ENCODE results near the gene DUS4L.

The DUS4L gene, protein sequence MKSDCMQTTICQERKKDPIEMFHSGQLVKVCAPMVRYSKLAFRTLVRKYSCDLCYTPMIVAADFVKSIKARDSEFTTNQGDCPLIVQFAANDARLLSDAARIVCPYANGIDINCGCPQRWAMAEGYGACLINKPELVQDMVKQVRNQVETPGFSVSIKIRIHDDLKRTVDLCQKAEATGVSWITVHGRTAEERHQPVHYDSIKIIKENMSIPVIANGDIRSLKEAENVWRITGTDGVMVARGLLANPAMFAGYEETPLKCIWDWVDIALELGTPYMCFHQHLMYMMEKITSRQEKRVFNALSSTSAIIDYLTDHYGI

GRCh38 chr7:107563775-107564552 lies at the start of gene DUS4L, which contains the start of gene COG5:
Gene DUS4L (plus strand): TSS chr7:107563971. CDS start chr7:107567071, 3,100 bp downstream.
Gene COG5 (minus strand): TSS chr7:107563920. CDS start chr7:107563896, 24 bp downstream.
- no peaks in the 10 kb centered on the region for H3K9me3 ChIP-seq (ENCODE audit: low read length)
- peak within 1 kb of the TSS; percentile 92 for H3K4me2 ChIP-seq (ENCODE audit: low read length)
- H3K79me2 ChIP-seq (ENCODE audit: insufficient read depth, low read length), result peaks cover 39% of the 10 kb centered on the region
- TF ChIP-seq EZH2 (IDR thresholded peaks at IDR 0.05; ENCODE audit: borderline replicate concordance, low read length), result no peak
- TF ChIP-seq, protein P1, sequence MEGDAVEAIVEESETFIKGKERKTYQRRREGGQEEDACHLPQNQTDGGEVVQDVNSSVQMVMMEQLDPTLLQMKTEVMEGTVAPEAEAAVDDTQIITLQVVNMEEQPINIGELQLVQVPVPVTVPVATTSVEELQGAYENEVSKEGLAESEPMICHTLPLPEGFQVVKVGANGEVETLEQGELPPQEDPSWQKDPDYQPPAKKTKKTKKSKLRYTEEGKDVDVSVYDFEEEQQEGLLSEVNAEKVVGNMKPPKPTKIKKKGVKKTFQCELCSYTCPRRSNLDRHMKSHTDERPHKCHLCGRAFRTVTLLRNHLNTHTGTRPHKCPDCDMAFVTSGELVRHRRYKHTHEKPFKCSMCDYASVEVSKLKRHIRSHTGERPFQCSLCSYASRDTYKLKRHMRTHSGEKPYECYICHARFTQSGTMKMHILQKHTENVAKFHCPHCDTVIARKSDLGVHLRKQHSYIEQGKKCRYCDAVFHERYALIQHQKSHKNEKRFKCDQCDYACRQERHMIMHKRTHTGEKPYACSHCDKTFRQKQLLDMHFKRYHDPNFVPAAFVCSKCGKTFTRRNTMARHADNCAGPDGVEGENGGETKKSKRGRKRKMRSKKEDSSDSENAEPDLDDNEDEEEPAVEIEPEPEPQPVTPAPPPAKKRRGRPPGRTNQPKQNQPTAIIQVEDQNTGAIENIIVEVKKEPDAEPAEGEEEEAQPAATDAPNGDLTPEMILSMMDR (IDR thresholded peaks at IDR 0.05; ENCODE audit: low read length), result no peak
- H3K36me3 ChIP-seq (ENCODE audit: insufficient read depth, low read length), result peaks cover 21% of the 10 kb centered on the region; the same call in 1 of the 2 replicates
- H3K9ac ChIP-seq (ENCODE audit: low read length), result peak within 1 kb of the TSS; percentile 84
- no peaks in the 10 kb centered on the region for H4K20me1 ChIP-seq (ENCODE audit: insufficient read depth, low read length)
- H3K4me1 ChIP-seq (ENCODE audit: insufficient read depth, low read length, severe bottlenecking), result peaks cover 54% of the 10 kb centered on the region
- H3K4me3 ChIP-seq (ENCODE audit: low read depth, low read length, poor library complexity, severe bottlenecking), result peak within 1 kb of the TSS; percentile 79
- peak within 1 kb of the TSS; percentile 49 for H3K27ac ChIP-seq (ENCODE audit: low read depth, low read length, poor library complexity, severe bottlenecking)
- H3K9me2 ChIP-seq (ENCODE audit: low read depth, low read length), result no peaks in the 10 kb centered on the region
- H3F3A ChIP-seq (ENCODE audit: insufficient read depth, low read length), result no peaks in the 10 kb centered on the region
- H3K27me3 ChIP-seq (ENCODE audit: insufficient read depth, low read length), result no peaks in the 10 kb centered on the region
- H2AFZ ChIP-seq (ENCODE audit: low read length), result peak within 1 kb of the TSS; percentile 65

- H4K20me1 ChIP-seq (ENCODE audit: insufficient read depth, low read length), result no peaks in the 10 kb centered on the region
- no peak overlapping the region for H3K4me3 ChIP-seq (ENCODE audit: low read depth, low read length, poor library complexity, severe bottlenecking)
- no peaks in the 10 kb centered on the region for H3K27me3 ChIP-seq (ENCODE audit: insufficient read depth, low read length)
- H2AFZ ChIP-seq (ENCODE audit: low read length), result no peak overlapping the region
- H3K27ac ChIP-seq (ENCODE audit: low read depth, low read length, poor library complexity, severe bottlenecking), result no peak overlapping the region
- H3K36me3 ChIP-seq (ENCODE audit: insufficient read depth, low read length), result peaks cover 17% of the 10 kb centered on the region; the same call in 1 of the 2 replicates
- H3K9me3 ChIP-seq (ENCODE audit: low read length), result no peaks in the 10 kb centered on the region
- H3K9ac ChIP-seq (ENCODE audit: low read length), result no peak overlapping the region
- H3F3A ChIP-seq (ENCODE audit: insufficient read depth, low read length), result no peaks in the 10 kb centered on the region
- no peaks in the 10 kb centered on the region for H3K79me2 ChIP-seq (ENCODE audit: insufficient read depth, low read length)
- TF ChIP-seq, protein P1 (IDR thresholded peaks at IDR 0.05; ENCODE audit: low read length), result no peak
- no peak for TF ChIP-seq EZH2 (IDR thresholded peaks at IDR 0.05; ENCODE audit: borderline replicate concordance, low read length)
- H3K4me1 ChIP-seq (ENCODE audit: insufficient read depth, low read length, severe bottlenecking), result no peaks in the 10 kb centered on the region
- H3K9me2 ChIP-seq (ENCODE audit: low read depth, low read length), result no peaks in the 10 kb centered on the region
- no peak overlapping the region for H3K4me2 ChIP-seq (ENCODE audit: low read length)
These were observed 37.1 kb upstream of the DUS4L start for GRCh38 chr7:107526672-107527071.

DNA sequence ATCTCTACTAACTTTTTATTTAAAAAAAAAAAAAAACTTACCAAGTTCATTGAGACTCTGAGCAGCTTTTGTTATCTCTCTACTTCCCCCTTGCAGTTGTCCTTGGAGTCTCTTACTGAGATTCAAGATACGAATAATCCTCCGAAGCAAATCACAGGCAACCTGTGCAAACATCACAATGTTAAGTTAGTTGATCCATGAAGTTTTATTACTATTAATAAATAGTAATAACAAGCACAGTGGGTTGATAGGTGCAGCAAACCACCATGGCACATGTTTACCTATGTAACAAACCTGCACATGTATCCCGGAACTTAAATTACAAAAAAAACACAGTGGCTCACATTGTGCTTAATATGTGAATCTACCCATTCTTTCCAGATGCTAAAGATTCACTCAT lies 36.6 kb upstream of the DUS4L start:
- no peak overlapping the region for H3K4me3 ChIP-seq (ENCODE audit: low read depth, low read length, poor library complexity, severe bottlenecking)
- H3F3A ChIP-seq (ENCODE audit: insufficient read depth, low read length), result no peaks in the 10 kb centered on the region
- no peak overlapping the region for H3K27ac ChIP-seq (ENCODE audit: low read depth, low read length, poor library complexity, severe bottlenecking)
- H3K4me1 ChIP-seq (ENCODE audit: insufficient read depth, low read length, severe bottlenecking), result no peaks in the 10 kb centered on the region
- no peaks in the 10 kb centered on the region for H3K9me2 ChIP-seq (ENCODE audit: low read depth, low read length)
- TF ChIP-seq, protein P1 (IDR thresholded peaks at IDR 0.05; ENCODE audit: low read length), result no peak
- no peak for TF ChIP-seq EZH2 (IDR thresholded peaks at IDR 0.05; ENCODE audit: borderline replicate concordance, low read length)
- H3K27me3 ChIP-seq (ENCODE audit: insufficient read depth, low read length), result no peaks in the 10 kb centered on the region
- H4K20me1 ChIP-seq (ENCODE audit: insufficient read depth, low read length), result no peaks in the 10 kb centered on the region
- H3K79me2 ChIP-seq (ENCODE audit: insufficient read depth, low read length), result no peaks in the 10 kb centered on the region
- H3K9ac ChIP-seq (ENCODE audit: low read length), result no peak overlapping the region
- no peak overlapping the region for H2AFZ ChIP-seq (ENCODE audit: low read length)
- H3K9me3 ChIP-seq (ENCODE audit: low read length), result no peaks in the 10 kb centered on the region
- no peak overlapping the region for H3K4me2 ChIP-seq (ENCODE audit: low read length)
- peaks cover 15% of the 10 kb centered on the region; the same call in 1 of the 2 replicates for H3K36me3 ChIP-seq (ENCODE audit: insufficient read depth, low read length)

Data from OCI-LY1 (cell line).